K562 (cell line): ENCODE results near the gene GHR. TPM values are rescaled to one million over a fixed set of nuclear protein-coding genes. Genes with fewer than 3 reads are reported as not detected.

Experiments
- ATAC-seq: fragments of 200-7000 bp; cut with Tn5 transposase; 3 replicates; pipeline ENCODE4 v1.9.1; 2020; ENCODE audit warnings: moderate library complexity
- BruUV-seq: library from RNA; stranded (reverse); fragments of 400-500 nt; replicated peaks from 2 replicates; lab custom pipeline; 2021; lab: Mats Ljungman, UMichigan
- CTCF ChIA-PET: fragments of 300-600 bp; formaldehyde crosslinking; extraction: SDS; loops from one replicate; lab custom pipeline; 2021; ENCODE audit warnings: low intra/inter-chr PET ratio; lab: Yijun Ruan, JAX
- POLR2A ChIA-PET: fragments of 300-600, 350-650 bp; sonication (Branson Sonifier 250); formaldehyde crosslinking; extraction: SDS; loops from one replicate; lab custom pipeline; 2021; ENCODE audit warnings: antibody characterized with exemption, inconsistent platforms; lab: Yijun Ruan, JAX
- DNase-seq, 4 experiments: peaks; one replicate each; pipeline versions ENCODE4 v3.0.0 to v3.0.0-alpha.2; 2011 to 2018; ENCODE audit warnings: low spot score in 3 of 4, mixed read lengths in 3 of 4; ENCODE audit errors: extremely low read depth in 1 of 4
- FAIRE-seq: peaks from 2 replicates; lab custom pipeline; 2011; peaks lifted over from hg19 to GRCh38; lab: Jason Lieb, UNC
- H2AFZ ChIP-seq: 2 replicates; pipeline ENCODE4 v1.6.0; 2011; ENCODE audit warnings: low read depth, low read length, control low read depth, inconsistent platforms
- H3K27ac ChIP-seq: fragments of 200-600 bp; 3 replicates; pipeline ENCODE4 v1.8.0; 2011; ENCODE audit warnings: low read depth, mild to moderate bottlenecking, control low read depth, inconsistent platforms, low read length, moderate library complexity, mixed read lengths; ENCODE audit errors: extremely low read depth
- H3K27me3 ChIP-seq, 2 experiments: fragments of 300-600 bp in 1 of 2; 2 replicates in 1 of 2; 3 replicates in 1 of 2; pipeline versions ENCODE4 v1.6.0 to v1.8.0; 2011; ENCODE audit warnings: inconsistent platforms in 2 of 2, low read length in 2 of 2, mild to moderate bottlenecking in 1 of 2, mixed read lengths in 1 of 2, moderate library complexity in 1 of 2; ENCODE audit not compliant: control insufficient read depth in 2 of 2, insufficient read depth in 2 of 2
- H3K36me3 ChIP-seq: fragments of 300-600 bp; 3 replicates; pipeline ENCODE4 v1.8.0; 2011; ENCODE audit warnings: mild to moderate bottlenecking, low read length, inconsistent platforms; ENCODE audit not compliant: control insufficient read depth, insufficient read depth
- H3K4me1 ChIP-seq, 2 experiments: fragments of 200-600 bp in 1 of 2; replicated peaks in 1 of 2; 2 replicates in 1 of 2; 3 replicates in 1 of 2; pipeline versions ENCODE4 v1.5.1 to v1.8.0; 2011; ENCODE audit warnings: inconsistent platforms in 2 of 2, low read length in 2 of 2, mild to moderate bottlenecking in 1 of 2, mixed read lengths in 1 of 2, moderate library complexity in 1 of 2; ENCODE audit not compliant: control insufficient read depth in 2 of 2, insufficient read depth in 2 of 2
- H3K4me2 ChIP-seq: 2 replicates; pipeline ENCODE4 v1.6.1; 2011; ENCODE audit warnings: low read length, control low read depth, inconsistent platforms, mixed read lengths; ENCODE audit not compliant: insufficient read depth
- H3K4me3 ChIP-seq: fragments of 200-600 bp; sonication (generic), shearing (Covaris generic); 2 replicates; pipeline ENCODE4 v1.5.1; 2016; ENCODE audit warnings: control low read depth, inconsistent platforms
- H3K79me2 ChIP-seq: fragments of 200-600 bp; 3 replicates; pipeline ENCODE4 v1.8.0; 2011; ENCODE audit warnings: low read length, inconsistent platforms; ENCODE audit not compliant: control insufficient read depth, insufficient read depth
- H3K9ac ChIP-seq, 2 experiments: 2 replicates each; pipeline versions ENCODE4 v1.6.0 to v1.6.1; 2011; ENCODE audit warnings: low read depth in 2 of 2, low read length in 2 of 2, control low read depth in 1 of 2, inconsistent platforms in 1 of 2, mild to moderate bottlenecking in 1 of 2, mixed read lengths in 1 of 2; ENCODE audit not compliant: insufficient read depth in 1 of 2
- H3K9me1 ChIP-seq: one replicate; pipeline ENCODE4 v1.6.0; 2011; ENCODE audit warnings: inconsistent platforms, mild to moderate bottlenecking, low read length, moderate library complexity; ENCODE audit not compliant: control insufficient read depth, insufficient read depth
- H3K9me3 ChIP-seq: replicated peaks from 2 replicates; pipeline ENCODE4 v1.5.1; 2011; ENCODE audit warnings: low read depth, low read length, inconsistent platforms; ENCODE audit not compliant: control insufficient read depth, insufficient read depth
- H4K20me1 ChIP-seq: replicated peaks from 2 replicates; pipeline ENCODE4 v1.6.1; 2011; ENCODE audit warnings: low read length, inconsistent platforms, mixed read lengths; ENCODE audit not compliant: control insufficient read depth, insufficient read depth
- ADNP ChIP-seq: fragments of 200-800 bp; sonication (Bioruptor generic); IDR thresholded peaks from 2 replicates; pipeline ENCODE4 v1.6.1; 2016; ENCODE audit warnings: missing genetic modification characterization, missing compliant biosample characterization
- KDM4B ChIP-seq, 2 experiments: fragments of 450-650 bp in 1 of 2; sonication (generic) in 1 of 2; IDR thresholded peaks; 2 replicates each; pipeline ENCODE4 v1.6.1; 2016 to 2017; ENCODE audit warnings: borderline replicate concordance in 2 of 2, antibody characterized with exemption in 1 of 2, low read depth in 1 of 2, mild to moderate bottlenecking in 1 of 2
- MBD1 ChIP-seq: fragments of 250-450 bp; sonication (Bioruptor Pico); IDR thresholded peaks from 2 replicates; pipeline ENCODE4 v1.8.0; 2022; ENCODE audit warnings: inconsistent platforms
- POLR2A ChIP-seq: fragments of 450-650 bp; conservative IDR thresholded peaks from 2 replicates; pipeline ENCODE4 v1.6.1; 2016
- RBM25 ChIP-seq: fragments of 200-400 bp; formaldehyde crosslinking; IDR thresholded peaks from 2 replicates; pipeline ENCODE4 v1.6.1; 2018; ENCODE audit warnings: low read length, low read depth, moderate library complexity; ENCODE audit not compliant: severe bottlenecking
- SMARCA4 ChIP-seq: fragments of 450-650 bp; IDR thresholded peaks from 2 replicates; pipeline ENCODE4 v1.6.1; 2016
- ZNF311 ChIP-seq: fragments of 250-450 bp; sonication (Bioruptor Pico); IDR thresholded peaks from 2 replicates; pipeline ENCODE4 v1.4.0; 2020; ENCODE audit warnings: mild to moderate bottlenecking, moderate library complexity
- WGBS: fragments of 100-300 bp; shearing (Covaris generic); methylation state at CpG from one replicate; pipeline ENCODE4 v1.1.6; 2016; ENCODE audit warnings: low coverage, mixed read lengths; ENCODE audit not compliant: insufficient coverage; ENCODE audit errors: missing lambda C conversion rate; 5-methylcytosine and 5-hydroxymethylcytosine counted together
- in situ Hi-C: fragments of 300-500 bp; cut with MboI; formaldehyde crosslinking; loops from 4 replicates; pipeline ENCODE4 v1.15.0; 2018; ENCODE audit warnings: inconsistent platforms, mixed read lengths
- intact Hi-C: fragments of 100-400 bp; cut with micrococcal nuclease; formaldehyde crosslinking; loops from 2 replicates; pipeline ENCODE4 v1.14.2; 2022
- polyA plus RNA-seq, 8 experiments: library from polyadenylated mRNA; depleted of rRNA in 4 of 8; stranded (reverse) in 5 of 8; unstranded in 3 of 8; fragments of >200 nt; fragmentation: Nextera tagmentation in 2 of 8; fragmentation: Illumina TruSeq in 1 of 8; extraction: Ambion mirVana in 2 of 8; extraction: Trizol in 1 of 8; gene quantifications; 2 replicates each; pipeline versions ENCODE4 v1.2.1 to v1.2.3, GENCODE V29; 2011 to 2014; ENCODE audit warnings: inconsistent platforms in 1 of 8, missing spikeins in 1 of 8
- total RNA-seq, 7 experiments: library from RNA; depleted of rRNA in 6 of 7; stranded (reverse); fragments of >200 nt in 6 of 7; fragmentation: Illumina TruSeq in 2 of 7; extraction: Trizol in 2 of 7; gene quantifications; 2 replicates each; pipeline versions ENCODE4 v1.2.1 to v1.2.3, GENCODE V29; 2011 to 2021; ENCODE audit warnings: low replicate concordance in 1 of 7

Gene GHR
- total and polyA plus RNA-seq, 9 of the 15 experiments (the other 6 are each of a cell fraction or from before 2014, with no cell fraction given), result 0.01 to 0.13 (median 0.07) TPM; not detected in 5

GRCh38 chr5:42745856-42746255, 322.6 kb downstream of the GHR start:
- ChIA-PET POLR2A (interaction anchor here (2.3 kb wide), 1 partner anchor 12 kb away, joined by 7 read pairs; no protein-coding TSS in a partner anchor), CTCF (no interaction called here)
- TF ChIP-seq POLR2A, result no peak
- no peak for TF ChIP-seq KDM4B (IDR thresholded peaks at IDR 0.05; ENCODE audit: borderline replicate concordance in 2 of 2, low read depth in 1 of 2)
- TF ChIP-seq ADNP, result no peak
- no peak for TF ChIP-seq ZNF311 (CRISPR knock-in tag)
- no peak for TF ChIP-seq SMARCA4
- TF ChIP-seq MBD1, result no peak
- TF ChIP-seq RBM25, result no peak
- FAIRE-seq (no peak), ATAC-seq (no peak), DNase-seq (no peak)
- H3K36me3 ChIP-seq, result no peaks in the 10 kb centered on the region
- H2AFZ ChIP-seq, result no peak overlapping the region
- no peak overlapping the region for H3K4me2 ChIP-seq
- no peak overlapping the region for H3K4me3 ChIP-seq
- no peaks in the 10 kb centered on the region for H3K27me3 ChIP-seq
- no peaks in the 10 kb centered on the region for H3K4me1 ChIP-seq
- no peaks in the 10 kb centered on the region for H3K9me1 ChIP-seq
- H3K79me2 ChIP-seq, result no peaks in the 10 kb centered on the region
- H3K27ac ChIP-seq, result no peak overlapping the region
- BruUV-seq, result no TSS peak
- intact Hi-C loops (loop anchor here (2.0 kb wide), 1 partner anchor 143 kb away; no protein-coding TSS in a partner anchor), in situ Hi-C loops (no loop called here)
- H3K9ac ChIP-seq, result no peak overlapping the region
- 34% methylated on average over 3 of the region's 3 CpGs for WGBS
- no peaks in the 10 kb centered on the region for H3K9me3 ChIP-seq
- no peaks in the 10 kb centered on the region for H4K20me1 ChIP-seq
